Measurements from ENCODE around the gene ZFYVE28. TPM values are rescaled to one million over a fixed set of nuclear protein-coding genes. Genes with fewer than 3 reads are reported as not detected.
"Not testable (repeated sequence)": the region's sequence is repeated elsewhere in the genome, so short reads cannot be mapped to it uniquely, and the experiment has no call there.

Gene ZFYVE28
- total RNA-seq, 1 experiment from 2014 or later, result 19.2 TPM

DNA sequence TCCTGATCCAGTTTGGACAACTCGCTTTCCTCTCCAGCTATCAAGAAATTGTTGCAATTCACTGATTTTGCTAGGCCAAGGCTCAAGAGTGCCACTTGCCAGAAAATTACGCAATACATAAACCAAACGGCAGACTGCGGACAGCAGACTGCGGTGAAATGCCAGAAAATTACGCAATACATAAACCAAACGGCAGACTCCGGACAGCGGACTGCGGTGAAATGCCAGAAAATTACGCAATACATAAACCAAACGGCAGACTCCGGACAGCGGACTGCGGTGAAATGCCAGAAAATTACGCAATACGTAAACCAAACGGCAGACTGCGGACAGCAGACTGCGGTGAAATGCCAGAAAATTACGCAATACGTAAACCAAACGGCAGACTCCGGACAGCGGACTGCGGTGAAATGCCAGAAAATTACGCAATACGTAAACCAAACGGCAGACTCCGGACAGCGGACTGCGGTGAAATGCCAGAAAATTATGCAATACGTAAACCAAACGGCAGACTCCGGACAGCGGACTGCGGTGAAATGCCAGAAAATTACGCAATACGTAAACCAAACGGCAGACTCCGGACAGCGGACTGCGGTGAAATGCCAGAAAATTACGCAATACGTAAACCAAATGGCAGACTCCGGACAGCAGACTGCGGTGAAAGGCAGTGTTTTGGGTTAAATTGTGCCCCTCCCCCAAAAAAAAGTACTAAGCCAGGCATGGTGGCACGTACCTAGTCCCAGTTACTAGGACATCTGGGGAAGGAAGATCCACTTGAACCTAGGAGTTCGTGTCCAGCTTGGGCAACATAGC is 11.7 kb upstream of the ZFYVE28 start:
- H3K27ac ChIP-seq (ENCODE audit: low read depth, low read length); H3K36me3 ChIP-seq (ENCODE audit: control insufficient read depth in 1 of 2, insufficient read depth in 2 of 2, low read length in 2 of 2); RAD21 ChIA-PET (ENCODE audit: low non-redundant PET in 1 of 2, low total read pairs in 2 of 2, uncharacterized antibody in 2 of 2, unreplicated experiment in 2 of 2); H3K9me3 ChIP-seq (ENCODE audit: control insufficient read depth in 1 of 2, insufficient read depth in 1 of 2, low read depth in 1 of 2, low read length in 2 of 2); BruUV-seq (replicated peaks); H4K20me1 ChIP-seq (ENCODE audit: insufficient read depth); H3K79me2 ChIP-seq (ENCODE audit: insufficient read depth, low read length); intact Hi-C loops (cut with micrococcal nuclease); H3K9ac ChIP-seq (ENCODE audit: low read length); H3K9me2 ChIP-seq (ENCODE audit: insufficient read depth); H3K4me1 ChIP-seq (ENCODE audit: control insufficient read depth in 1 of 2, insufficient read depth in 2 of 2, low read length in 2 of 2); H3K27me3 ChIP-seq (ENCODE audit: insufficient read depth, low read length); POLR2A ChIA-PET; DNase-seq (ENCODE audit: low read depth, low spot score): not testable (repeated sequence)
- Histone ChIP-seq H3K4me2 (ENCODE audit: low read length) (peak overlapping the region; percentile 77), H3K4me3 (replicated peaks in 1 of 2; ENCODE audit: low read depth in 1 of 2, low read length in 2 of 2) (peak overlapping the region; percentile 39 to 52), H2AFZ (ENCODE audit: low read depth, low read length, poor library complexity, severe bottlenecking) (peak overlapping the region; percentile 63)
- 0 out of 2 replicates have a peak, but pooled peaks have one; percentile 12 for ATAC-seq
- CTCF ChIA-PET, result interaction anchor here (2.4 kb wide), 1 partner anchor 11 kb away, joined by 15 read pairs; no protein-coding TSS in a partner anchor
- TF ChIP-seq CEBPB (IDR thresholded peaks at IDR 0.05; ENCODE audit: low read depth), result peak; percentile 96
- TF ChIP-seq TCF7L2 (IDR thresholded peaks at IDR 0.05; ENCODE audit: borderline replicate concordance, extremely low read depth, insufficient read depth, insufficient read length), result peak; percentile 26

- BruUV-seq (replicated peaks), result no TSS peak
- no peak overlapping the region for H3K9ac ChIP-seq (ENCODE audit: low read length)
- H4K20me1 ChIP-seq (ENCODE audit: insufficient read depth), result no peaks in the 10 kb centered on the region
- H3K4me3 ChIP-seq (replicated peaks in 1 of 2; ENCODE audit: low read depth in 1 of 2, low read length in 2 of 2), result no peak overlapping the region
- TF ChIP-seq POLR2AphosphoS5 (IDR thresholded peaks at IDR 0.05; ENCODE audit: low read depth, low read length), result no peak
- TF ChIP-seq CBX3 (IDR thresholded peaks at IDR 0.05; ENCODE audit: low read depth), result no peak
- no peak for TF ChIP-seq REST (IDR thresholded peaks at IDR 0.05; ENCODE audit: low read depth)
- no peak for TF ChIP-seq POLR2A (IDR thresholded peaks at IDR 0.05; ENCODE audit: borderline replicate concordance, extremely low read depth, insufficient read depth, insufficient read length)
- no peak for TF ChIP-seq SRF (IDR thresholded peaks at IDR 0.05; ENCODE audit: low read depth)
- TF ChIP-seq EZH2 (IDR thresholded peaks at IDR 0.05), result no peak
- TF ChIP-seq CEBPB (IDR thresholded peaks at IDR 0.05; ENCODE audit: low read depth), result no peak
- no peak for TF ChIP-seq ZBTB33 (IDR thresholded peaks at IDR 0.05; ENCODE audit: extremely low read depth, insufficient replicate concordance, low read length)
- no peak for TF ChIP-seq SP1 (IDR thresholded peaks at IDR 0.05; ENCODE audit: low read depth)
- H3K27me3 ChIP-seq (ENCODE audit: insufficient read depth, low read length), result no peaks in the 10 kb centered on the region
- no peaks in the 10 kb centered on the region for H3K79me2 ChIP-seq (ENCODE audit: insufficient read depth, low read length)
- RAD21 ChIA-PET (ENCODE audit: low non-redundant PET in 1 of 2, low total read pairs in 2 of 2, uncharacterized antibody in 2 of 2, unreplicated experiment in 2 of 2), result no interaction called here
- peaks cover 2 to 10% of the 10 kb centered on the region in 2 experiments; a peak in 3 of 4 replicates for H3K4me1 ChIP-seq (ENCODE audit: control insufficient read depth in 1 of 2, insufficient read depth in 2 of 2, low read length in 2 of 2)
- intact Hi-C loops (cut with micrococcal nuclease), result no loop called here
- no peak overlapping the region for H3K4me2 ChIP-seq (ENCODE audit: low read length)
- no peaks in the 10 kb centered on the region for H3K9me2 ChIP-seq (ENCODE audit: insufficient read depth)
- POLR2A ChIA-PET, result no interaction called here
- no peaks in the 10 kb centered on the region for H3K36me3 ChIP-seq (ENCODE audit: control insufficient read depth in 1 of 2, insufficient read depth in 2 of 2, low read length in 2 of 2)
- DNase-seq (ENCODE audit: low read depth, low spot score) (no peak), ATAC-seq (no peak)
- no peak overlapping the region for H2AFZ ChIP-seq (ENCODE audit: low read depth, low read length, poor library complexity, severe bottlenecking)
- CTCF ChIA-PET, result interaction anchor here (0.9 kb wide), 1 partner anchor 13 kb away, joined by 4 read pairs; no protein-coding TSS in a partner anchor
- no peaks in the 10 kb centered on the region for H3K9me3 ChIP-seq (ENCODE audit: control insufficient read depth in 1 of 2, insufficient read depth in 1 of 2, low read depth in 1 of 2, low read length in 2 of 2)
- no peak overlapping the region for H3K27ac ChIP-seq (ENCODE audit: low read depth, low read length)
These were observed 10.2 kb upstream of the ZFYVE28 start for GRCh38 chr4:2428496-2429213.

Data from HCT116 (cell line).